MCF 10A (cell line): Measurements from ENCODE around the gene ICE2. TPM values are rescaled to one million over a fixed set of nuclear protein-coding genes. Genes with fewer than 3 reads are reported as not detected.

Experiments
- BruUV-seq: library from RNA; stranded (reverse); fragments of 400-500 nt; replicated peaks from 2 replicates; lab custom pipeline; 2021; lab: Mats Ljungman, UMichigan
- CTCF ChIA-PET: fragments of 300-600 bp; sonication (Branson Sonifier 250); formaldehyde crosslinking; extraction: SDS; loops from one replicate; lab custom pipeline; 2021; ENCODE audit warnings: antibody characterized with exemption, inconsistent platforms; lab: Yijun Ruan, JAX
- POLR2A ChIA-PET: fragments of 300-600, 350-650 bp; sonication (Branson Sonifier 250); formaldehyde crosslinking; extraction: SDS; loops from one replicate; lab custom pipeline; 2020; ENCODE audit warnings: antibody characterized with exemption, inconsistent platforms; lab: Yijun Ruan, JAX
- DNase-seq: peaks from one replicate; pipeline ENCODE4 v3.0.0-alpha.2; 2018; ENCODE audit not compliant: unreplicated experiment
- H3K27ac Mint-ChIP-seq: one replicate; pipeline ENCODE4 v1.8.0; 2022; ENCODE audit warnings: mild to moderate bottlenecking, low read depth, mixed read lengths; ENCODE audit not compliant: unreplicated experiment
- H3K27me3 Mint-ChIP-seq: one replicate; pipeline ENCODE4 v1.8.0; 2022; ENCODE audit warnings: mixed read lengths; ENCODE audit not compliant: insufficient read depth, unreplicated experiment
- H3K36me3 Mint-ChIP-seq: one replicate; pipeline ENCODE4 v1.8.0; 2022; ENCODE audit warnings: mild to moderate bottlenecking, moderate library complexity, mixed read lengths; ENCODE audit not compliant: insufficient read depth, unreplicated experiment
- H3K4me1 Mint-ChIP-seq: one replicate; pipeline ENCODE4 v1.8.0; 2022; ENCODE audit warnings: mixed read lengths; ENCODE audit not compliant: insufficient read depth, unreplicated experiment
- H3K4me3 Mint-ChIP-seq: one replicate; pipeline ENCODE4 v1.8.0; 2022; ENCODE audit warnings: mild to moderate bottlenecking, moderate library complexity, mixed read lengths; ENCODE audit not compliant: unreplicated experiment
- H3K9me3 Mint-ChIP-seq: one replicate; pipeline ENCODE4 v1.8.0; 2022; ENCODE audit warnings: mixed read lengths; ENCODE audit not compliant: unreplicated experiment
- CTCF ChIP-seq: fragments of 200-600 bp; IDR thresholded peaks from one replicate; pipeline ENCODE4 v1.8.0; 2022; ENCODE audit warnings: antibody characterized with exemption, mild to moderate bottlenecking; ENCODE audit not compliant: unreplicated experiment
- intact Hi-C: fragments of 100-400 bp; cut with micrococcal nuclease; formaldehyde crosslinking; loops from 2 replicates; pipeline ENCODE4 v1.14.1; 2022
- total RNA-seq: library from RNA; stranded (reverse); gene quantifications from 2 replicates; pipeline ENCODE4 v1.2.3, GENCODE V29; 2022

ICE2 gene
- total RNA-seq, 1 experiment from 2014 or later = 57.9 TPM

GRCh38 chr15:60442763-60443162 lies 36.2 kb downstream of the ICE2 start:
- intact Hi-C loops = no loop called here
- peaks cover 2% of the 10 kb centered on the region for H3K4me1 Mint-ChIP-seq
- ChIA-PET CTCF (interaction anchor here (0.7 to 4.7 kb wide), 12 partner anchors 12 to 718 kb away, joined by 3 to 34 read pairs (median 4); no protein-coding TSS in a partner anchor), POLR2A (interaction anchor here (0.7 to 6.5 kb wide), 10 partner anchors 14 to 474 kb away, joined by 3 to 67 read pairs (median 5); partner anchors contain the start of gene ANXA2)
- no peak for TF ChIP-seq CTCF
- no peaks in the 10 kb centered on the region for H3K9me3 Mint-ChIP-seq
- BruUV-seq = no TSS peak
- H3K4me3 Mint-ChIP-seq = no peak overlapping the region
- H3K36me3 Mint-ChIP-seq = peaks cover 30% of the 10 kb centered on the region
- no peak for DNase-seq
- H3K27ac Mint-ChIP-seq = no peak overlapping the region
- no peaks in the 10 kb centered on the region for H3K27me3 Mint-ChIP-seq

GRCh38 chr15:60442031-60442650 lies 36.8 kb downstream of the ICE2 start:
- POLR2A ChIA-PET = interaction anchor here (0.8 to 6.5 kb wide), 10 partner anchors 14 to 475 kb away, joined by 3 to 67 read pairs (median 5); partner anchors contain the start of gene ANXA2
- Mint-ChIP-seq H3K4me1 (no peaks in the 10 kb centered on the region), H3K9me3 (no peaks in the 10 kb centered on the region), H3K36me3 (peaks cover 30% of the 10 kb centered on the region), H3K27ac (no peak overlapping the region), H3K27me3 (no peaks in the 10 kb centered on the region), H3K4me3 (no peak overlapping the region)
- DNase-seq = no peak
- no peak for TF ChIP-seq CTCF
- no TSS peak for BruUV-seq
- CTCF ChIA-PET = interaction anchor here (0.6 to 4.7 kb wide), 14 partner anchors 12 to 1865 kb away, joined by 3 to 34 read pairs (median 3); no protein-coding TSS in a partner anchor
- intact Hi-C loops = no loop called here

- no TSS peak for BruUV-seq
- no peak for TF ChIP-seq CTCF
- no peak overlapping the region for H3K4me3 Mint-ChIP-seq
- no peak for DNase-seq
- no peaks in the 10 kb centered on the region for H3K4me1 Mint-ChIP-seq
- H3K27ac Mint-ChIP-seq = peak overlapping the region; percentile 63
- ChIA-PET CTCF (interaction anchor here (0.6 to 4.7 kb wide), 7 partner anchors 13 to 1866 kb away, joined by 3 to 34 read pairs (median 3); no protein-coding TSS in a partner anchor), POLR2A (interaction anchor here (0.8 to 6.5 kb wide), 7 partner anchors 13 to 97 kb away, joined by 3 to 67 read pairs (median 10); partner anchors contain the start of gene ANXA2)
- H3K27me3 Mint-ChIP-seq = no peaks in the 10 kb centered on the region
- H3K36me3 Mint-ChIP-seq = peaks cover 30% of the 10 kb centered on the region
- H3K9me3 Mint-ChIP-seq = no peaks in the 10 kb centered on the region
- intact Hi-C loops = no loop called here
These were observed 37.6 kb downstream of the ICE2 start for GRCh38 chr15:60441331-60441730.

GRCh38 chr15:60438646-60439045 lies 40.3 kb downstream of the ICE2 start:
- no TSS peak for BruUV-seq
- no peak overlapping the region for H3K27ac Mint-ChIP-seq
- no peak for TF ChIP-seq CTCF
- H3K9me3 Mint-ChIP-seq = no peaks in the 10 kb centered on the region
- intact Hi-C loops = no loop called here
- H3K36me3 Mint-ChIP-seq = peaks cover 52% of the 10 kb centered on the region
- no peaks in the 10 kb centered on the region for H3K4me1 Mint-ChIP-seq
- POLR2A ChIA-PET = interaction anchor here (0.9 to 1.7 kb wide), 2 partner anchors 11 to 45 kb away, joined by 3 to 4 read pairs; no protein-coding TSS in a partner anchor
- no peak for DNase-seq
- no peaks in the 10 kb centered on the region for H3K27me3 Mint-ChIP-seq
- CTCF ChIA-PET = interaction anchor here (1.0 kb wide), 1 partner anchor 112 kb away, joined by 4 read pairs; no protein-coding TSS in a partner anchor
- no peak overlapping the region for H3K4me3 Mint-ChIP-seq
